ENCODE data around the gene KDM4D.

- no peak for TF ChIP-seq CTCF (IDR thresholded peaks at IDR 0.05; ENCODE audit: insufficient read depth, low read depth, low read length)
- TF ChIP-seq EZH2 (IDR thresholded peaks at IDR 0.05; ENCODE audit: insufficient read depth, low read length): no peak
Measured at GRCh38 chr11:94975599-94975998, 2.1 kb downstream of the KDM4D start.

Data from astrocyte (in vitro differentiated cells and primary cell).